Naive thymus-derived CD4-positive, alpha-beta T cell (primary cell): Measurements from ENCODE around the gene EMILIN2. TPM values are rescaled to one million over a fixed set of nuclear protein-coding genes. Genes with fewer than 3 reads are reported as not detected.
"Not testable (repeated sequence)": the region's sequence is repeated elsewhere in the genome, so short reads cannot be mapped to it uniquely, and the experiment has no call there.

Experiments used
- ATAC-seq: fragments of 150-1000 bp; cut with Tn5 transposase; 2 replicates; pipeline ENCODE4 v1.10.0; 2021; ENCODE audit warnings: mild to moderate bottlenecking, moderate library complexity
- CTCF ChIA-PET: fragments of 350-600 bp; sonication (Branson Sonifier 250); formaldehyde crosslinking; loops from one replicate; lab custom pipeline; 2021; ENCODE audit warnings: antibody characterized with exemption; lab: Charles Lee
- POLR2A ChIA-PET: fragments of 350-600 bp; sonication (Branson Sonifier 250); formaldehyde crosslinking; loops from one replicate; lab custom pipeline; 2021; ENCODE audit warnings: antibody characterized with exemption, inconsistent platforms; lab: Charles Lee
- DNase-seq, 9 donors: peaks; one replicate each; pipeline versions ENCODE4 v3.0.0 to v3.0.0-alpha.2; 2020 to 2022; ENCODE audit warnings: mixed read lengths in 1 of 9
- H3K27ac ChIP-seq: one replicate; pipeline ENCODE4 v1.7.0; 2013; ENCODE audit warnings: mild to moderate bottlenecking, low read depth, low read length, moderate library complexity
- H3K27me3 ChIP-seq, 2 donors: one replicate each; pipeline ENCODE4 v1.7.0; 2013; ENCODE audit warnings: low read length in 2 of 2, mild to moderate bottlenecking in 2 of 2, moderate library complexity in 2 of 2; ENCODE audit not compliant: control insufficient read depth in 2 of 2, insufficient read depth in 2 of 2
- H3K36me3 ChIP-seq, 3 experiments: 1 replicate in 2 of 3; 2 replicates in 1 of 3; pipeline ENCODE4 v1.7.0; 2013; ENCODE audit warnings: low read length in 3 of 3, mild to moderate bottlenecking in 3 of 3, moderate library complexity in 1 of 3; ENCODE audit not compliant: insufficient read depth in 3 of 3, control insufficient read depth in 2 of 3
- H3K4me1 ChIP-seq, 2 donors: one replicate each; pipeline ENCODE4 v1.7.0; 2013; ENCODE audit warnings: low read length in 2 of 2, mild to moderate bottlenecking in 2 of 2, moderate library complexity in 1 of 2; ENCODE audit not compliant: control insufficient read depth in 2 of 2, insufficient read depth in 2 of 2
- H3K4me3 ChIP-seq: 2 replicates; pipeline ENCODE4 v1.7.0; 2013; ENCODE audit warnings: mild to moderate bottlenecking, low read length
- H3K9me3 ChIP-seq, 3 experiments: 1 replicate in 2 of 3; 2 replicates in 1 of 3; pipeline ENCODE4 v1.7.0; 2013; ENCODE audit warnings: low read length in 3 of 3; ENCODE audit not compliant: control insufficient read depth in 2 of 3
- H3K27ac Mint-ChIP-seq, 9 donors: one replicate each; pipeline ENCODE4 v1.8.0; 2020 to 2022; ENCODE audit warnings: mixed read lengths in 9 of 9, mild to moderate bottlenecking in 8 of 9, moderate library complexity in 5 of 9, inconsistent platforms in 2 of 9
- H3K27me3 Mint-ChIP-seq, 5 donors: one replicate each; pipeline ENCODE4 v1.8.0; 2021 to 2022; ENCODE audit warnings: mixed read lengths in 5 of 5, mild to moderate bottlenecking in 1 of 5
- H3K36me3 Mint-ChIP-seq, 5 donors: one replicate each; pipeline ENCODE4 v1.8.0; 2020 to 2022; ENCODE audit warnings: mixed read lengths in 5 of 5, mild to moderate bottlenecking in 3 of 5, inconsistent platforms in 1 of 5
- H3K4me1 Mint-ChIP-seq, 7 donors: one replicate each; pipeline ENCODE4 v1.8.0; 2020 to 2022; ENCODE audit warnings: mixed read lengths in 7 of 7, mild to moderate bottlenecking in 3 of 7, inconsistent platforms in 1 of 7
- H3K4me3 Mint-ChIP-seq, 10 donors: one replicate each; pipeline ENCODE4 v1.8.0; 2020 to 2022; ENCODE audit warnings: mild to moderate bottlenecking in 10 of 10, mixed read lengths in 10 of 10, moderate library complexity in 6 of 10, inconsistent platforms in 2 of 10
- H3K9me3 Mint-ChIP-seq, 11 donors: one replicate each; pipeline ENCODE4 v1.8.0; 2020 to 2022; ENCODE audit warnings: mixed read lengths in 11 of 11, mild to moderate bottlenecking in 4 of 11, inconsistent platforms in 1 of 11, moderate library complexity in 1 of 11
- intact Hi-C, 2 donors: fragments of 100-400 bp; cut with micrococcal nuclease; formaldehyde crosslinking; loops; one replicate each; pipeline ENCODE4 v1.15.1; 2023
- polyA plus RNA-seq, 2 donors: library from polyadenylated mRNA; unstranded; fragments of 300-500 nt; fragmentation: Illumina TruSeq; gene quantifications; one replicate each; pipeline ENCODE4 v1.2.3, GENCODE V29; 2021
- total RNA-seq, 6 experiments: library from RNA in 5 of 6; stranded (reverse) in 5 of 6; gene quantifications; 1 replicate in 5 of 6; 2 replicates in 1 of 6; pipeline ENCODE4 v1.2.3 and lab custom pipeline; 2021 to 2026

Gene EMILIN2
- total and polyA plus RNA-seq, 7 experiments from 2014 or later = 2.9 to 51.1 (median 7.7) TPM

- H3K4me1 Mint-ChIP-seq, DNase-seq, H3K4me1 ChIP-seq, H3K27ac ChIP-seq, intact Hi-C loops, H3K27ac Mint-ChIP-seq, ATAC-seq, POLR2A ChIA-PET, H3K27me3 ChIP-seq, CTCF ChIA-PET, H3K4me3 Mint-ChIP-seq, H3K36me3 ChIP-seq, H3K4me3 ChIP-seq, H3K9me3 ChIP-seq: not testable (repeated sequence)
- peaks cover 0 to 11% (median 0%) of the 10 kb centered on the region in 5 donors for H3K27me3 Mint-ChIP-seq
- peaks cover 5 to 26% (median 13%) of the 10 kb centered on the region in 11 donors for H3K9me3 Mint-ChIP-seq
- peaks cover 5 to 12% (median 8%) of the 10 kb centered on the region in 5 donors for H3K36me3 Mint-ChIP-seq
Observed at GRCh38 chr18:2837290-2837689, 9.5 kb upstream of the EMILIN2 start.

- H3K27ac ChIP-seq = no peak overlapping the region
- no peaks in the 10 kb centered on the region for H3K9me3 ChIP-seq
- Mint-ChIP-seq H3K9me3 (peaks cover 5 to 26% (median 13%) of the 10 kb centered on the region in 11 donors), H3K4me1 (peaks cover 0 to 2% (median 0%) of the 10 kb centered on the region in 7 donors), H3K36me3 (peaks cover 5 to 12% (median 8%) of the 10 kb centered on the region in 5 donors), H3K4me3 (no peak overlapping the region), H3K27ac (no peak overlapping the region), H3K27me3 (peaks cover 0 to 17% (median 0%) of the 10 kb centered on the region in 5 donors)
- DNase-seq (no peak), ATAC-seq (no peak)
- no peaks in the 10 kb centered on the region for H3K27me3 ChIP-seq
- intact Hi-C loops = no loop called here
- ChIA-PET POLR2A (no interaction called here), CTCF (no interaction called here)
- H3K4me1 ChIP-seq = no peaks in the 10 kb centered on the region
- H3K4me3 ChIP-seq = no peak overlapping the region
- H3K36me3 ChIP-seq = no peaks in the 10 kb centered on the region
Observed at GRCh38 chr18:2839202-2839601, 7.6 kb upstream of the EMILIN2 start.

- ChIA-PET POLR2A (no interaction called here), CTCF (no interaction called here)
- Histone ChIP-seq H3K36me3 (no peaks in the 10 kb centered on the region), H3K4me3 (no peak overlapping the region), H3K27me3 (no peaks in the 10 kb centered on the region), H3K9me3 (no peaks in the 10 kb centered on the region), H3K4me1 (no peaks in the 10 kb centered on the region), H3K27ac (no peak overlapping the region)
- Mint-ChIP-seq H3K36me3 (peaks cover 5 to 12% (median 8%) of the 10 kb centered on the region in 5 donors), H3K27ac (no peak overlapping the region), H3K4me1 (peaks cover 0 to 2% (median 0%) of the 10 kb centered on the region in 7 donors), H3K4me3 (no peak overlapping the region), H3K27me3 (peaks cover 0 to 30% (median 5%) of the 10 kb centered on the region in 5 donors), H3K9me3 (peaks cover 5 to 24% (median 13%) of the 10 kb centered on the region in 11 donors)
- intact Hi-C loops = no loop called here
- ATAC-seq = no peak
- no peak for DNase-seq
Observed at GRCh38 chr18:2840521-2840920, 6.3 kb upstream of the EMILIN2 start.

GRCh38 chr18:2843146-2843545 is 3.7 kb upstream of the EMILIN2 start:
- CTCF ChIA-PET = no interaction called here
- Mint-ChIP-seq H3K27me3 (peaks cover 0 to 48% (median 16%) of the 10 kb centered on the region in 5 donors), H3K4me3 (no peak overlapping the region), H3K27ac (peak overlapping the region in 1 of 9 donors; percentile 17), H3K4me1 (peaks cover under 1 to 15% (median 13%) of the 10 kb centered on the region in 7 donors), H3K9me3 (peaks cover 0 to 12% (median 5%) of the 10 kb centered on the region in 11 donors), H3K36me3 (peaks cover 0 to 8% (median 4%) of the 10 kb centered on the region in 5 donors)
- H3K27me3 ChIP-seq = peaks cover 0 to 2% of the 10 kb centered on the region in 2 donors
- H3K27ac ChIP-seq = no peak overlapping the region
- ATAC-seq (no peak), DNase-seq (no peak)
- no peaks in the 10 kb centered on the region for H3K9me3 ChIP-seq
- POLR2A ChIA-PET = no interaction called here
- H3K36me3 ChIP-seq = no peaks in the 10 kb centered on the region
- H3K4me3 ChIP-seq = no peak overlapping the region
- peaks cover 0 to 3% of the 10 kb centered on the region in 2 donors for H3K4me1 ChIP-seq
- intact Hi-C loops = no loop called here

- H3K36me3 Mint-ChIP-seq = peaks cover 0 to 4% (median 0%) of the 10 kb centered on the region in 5 donors
Observed at GRCh38 chr18:2845172-2845571, 1.6 kb upstream of the EMILIN2 start.

GRCh38 chr18:2847317-2848246 is 776 bp downstream of the EMILIN2 start:
- DNase-seq = peak in 6 of 9 donors; percentile 6 to 69 (median 17)
- H3K4me3 ChIP-seq = peak overlapping the region; percentile 45
- peaks cover 0 to 12% of the 10 kb centered on the region in 2 donors for H3K4me1 ChIP-seq
- H3K27me3 ChIP-seq = peaks cover 10 to 15% of the 10 kb centered on the region in 2 donors
- CTCF ChIA-PET = no interaction called here
- Mint-ChIP-seq H3K4me3 (peak overlapping the region; percentile 81 to 93 (median 88)), H3K36me3 (peaks cover 0 to 8% (median 0%) of the 10 kb centered on the region in 5 donors), H3K27ac (peak overlapping the region in 1 of 9 donors; percentile 38), H3K4me1 (peaks cover 17 to 28% (median 21%) of the 10 kb centered on the region in 7 donors), H3K27me3 (peaks cover 19 to 59% (median 51%) of the 10 kb centered on the region in 5 donors), H3K9me3 (peaks cover 0 to 5% (median 0%) of the 10 kb centered on the region in 11 donors)
- intact Hi-C loops = loop anchor here (2.0 to 5.0 kb wide), 3 partner anchors 40 to 59 kb away; no protein-coding TSS in a partner anchor
- ATAC-seq = peak; percentile 44
- H3K27ac ChIP-seq = no peak overlapping the region
- no peaks in the 10 kb centered on the region for H3K9me3 ChIP-seq
- H3K36me3 ChIP-seq = no peaks in the 10 kb centered on the region
- POLR2A ChIA-PET = no interaction called here

More at GRCh38 chr18:2845172-2845571, 1.6 kb upstream of the EMILIN2 start:
- Mint-ChIP-seq H3K27me3 (peaks cover 6 to 54% (median 36%) of the 10 kb centered on the region in 5 donors), H3K4me1 (peaks cover 11 to 26% (median 21%) of the 10 kb centered on the region in 7 donors), H3K4me3 (peak overlapping the region in 2 of 10 donors; percentile 26 to 52), H3K27ac (no peak overlapping the region), H3K9me3 (peaks cover 0 to 5% (median 0%) of the 10 kb centered on the region in 11 donors)
- DNase-seq (no peak), ATAC-seq (peak; percentile 37)
- ChIA-PET CTCF (interaction anchor here (1.2 kb wide), 1 partner anchor 63 kb away, joined by 3 read pairs; no protein-coding TSS in a partner anchor), POLR2A (no interaction called here)
- Histone ChIP-seq H3K9me3 (no peaks in the 10 kb centered on the region), H3K4me3 (no peak overlapping the region), H3K27me3 (peaks cover 10% of the 10 kb centered on the region in 2 donors), H3K4me1 (peaks cover 0 to 12% of the 10 kb centered on the region in 2 donors), H3K36me3 (no peaks in the 10 kb centered on the region), H3K27ac (no peak overlapping the region)
- intact Hi-C loops = loop anchor here (5.0 kb wide), 2 partner anchors 38 to 47 kb away; no protein-coding TSS in a partner anchor
